HCT116 (cell line): Measurements from ENCODE around the gene MYEOV. TPM values are rescaled to one million over a fixed set of nuclear protein-coding genes. Genes with fewer than 3 reads are reported as not detected.

Experiments used
- ATAC-seq: fragments of 200-7000 bp; cut with Tn5 transposase; 2 replicates; pipeline ENCODE4 v1.9.1; 2020; ENCODE audit warnings: mild to moderate bottlenecking, moderate library complexity
- Bru-seq: library from RNA; stranded (reverse); fragments of 400-500 nt; gene quantifications from one replicate; lab custom pipeline; 2021; lab: Mats Ljungman, UMichigan
- BruChase-seq, 2 experiments: library from RNA; stranded (reverse); fragments of 400-500 nt; gene quantifications; one replicate each; lab custom pipeline; 2021; lab: Mats Ljungman, UMichigan
- BruUV-seq: library from RNA; stranded (reverse); fragments of 400-500 nt; replicated peaks from 2 replicates; lab custom pipeline; 2021; lab: Mats Ljungman, UMichigan
- CTCF ChIA-PET: fragments of 300-600 bp; sonication (Branson Sonifier 250); formaldehyde crosslinking; loops from one replicate; lab custom pipeline; 2021; ENCODE audit warnings: antibody characterized with exemption; lab: Charles Lee
- POLR2A ChIA-PET: fragments of 300-600, 350-600 bp; sonication (Branson Sonifier 250); formaldehyde crosslinking; loops from one replicate; lab custom pipeline; 2021; ENCODE audit warnings: antibody characterized with exemption; lab: Charles Lee
- RAD21 ChIA-PET, 2 experiments: fragments of 300-600 bp; sonication (Branson Sonifier 250); formaldehyde crosslinking; loops; one replicate each; lab custom pipeline; 2023; ENCODE audit warnings: low total read pairs in 2 of 2; ENCODE audit not compliant: uncharacterized antibody in 2 of 2, unreplicated experiment in 2 of 2, low non-redundant PET in 1 of 2; lab: Charles Lee
- DNase-seq: peaks from one replicate; pipeline ENCODE4 v3.0.0-alpha.2; 2010; ENCODE audit warnings: low read depth, low spot score
- H2AFZ ChIP-seq: fragments of 200-600 bp; shearing (Covaris generic), sonication (generic); 2 replicates; pipeline ENCODE4 v1.6.1; 2017; ENCODE audit warnings: low read depth, mixed run types, mixed read lengths, antibody characterized with exemption, low read length; ENCODE audit not compliant: poor library complexity, severe bottlenecking
- H3K27ac ChIP-seq: 2 replicates; pipeline ENCODE4 v1.5.1; 2012; ENCODE audit warnings: low read depth, low read length
- H3K27me3 ChIP-seq: fragments of 200-600 bp; sonication (generic); 2 replicates; pipeline ENCODE4 v1.6.1; 2016; ENCODE audit warnings: mixed run types, low read length, mixed read lengths; ENCODE audit not compliant: insufficient read depth
- H3K36me3 ChIP-seq, 2 experiments: fragments of 200-500 bp in 1 of 2; fragments of 200-600 bp in 1 of 2; sonication (Bioruptor generic) in 1 of 2; sonication (generic) in 1 of 2; 2 replicates each; pipeline versions ENCODE4 v1.5.1 to v1.6.1; 2014 to 2016; ENCODE audit warnings: low read length in 2 of 2, inconsistent platforms in 1 of 2, mixed read lengths in 1 of 2, mixed run types in 1 of 2; ENCODE audit not compliant: insufficient read depth in 2 of 2, control insufficient read depth in 1 of 2
- H3K4me1 ChIP-seq, 2 experiments: fragments of 200-600 bp in 1 of 2; sonication (generic) in 1 of 2; 2 replicates each; pipeline versions ENCODE4 v1.5.1 to v1.6.1; 2012 to 2017; ENCODE audit warnings: low read length in 2 of 2, inconsistent platforms in 1 of 2, mild to moderate bottlenecking in 1 of 2, mixed read lengths in 1 of 2, mixed run types in 1 of 2, moderate library complexity in 1 of 2; ENCODE audit not compliant: insufficient read depth in 2 of 2, control insufficient read depth in 1 of 2
- H3K4me2 ChIP-seq: fragments of 200-600 bp; sonication (generic); 2 replicates; pipeline ENCODE4 v1.6.1; 2017; ENCODE audit warnings: mixed run types, low read length, mixed read lengths
- H3K4me3 ChIP-seq, 2 experiments: fragments of 200-600 bp in 1 of 2; sonication (generic) in 1 of 2; replicated peaks in 1 of 2; 2 replicates each; pipeline ENCODE4 v1.5.1; 2011 to 2016; ENCODE audit warnings: low read length in 2 of 2, control low read depth in 1 of 2, low read depth in 1 of 2, mild to moderate bottlenecking in 1 of 2, mixed read lengths in 1 of 2, mixed run types in 1 of 2
- H3K79me2 ChIP-seq: fragments of 200-600 bp; sonication (generic); 2 replicates; pipeline ENCODE4 v1.6.1; 2017; ENCODE audit warnings: mild to moderate bottlenecking, mixed run types, low read length, moderate library complexity, mixed read lengths; ENCODE audit not compliant: insufficient read depth
- H3K9ac ChIP-seq: fragments of 200-600 bp; sonication (generic); 2 replicates; pipeline ENCODE4 v1.6.1; 2016; ENCODE audit warnings: low read length, mixed read lengths
- H3K9me2 ChIP-seq: fragments of 200-600 bp; sonication (generic), shearing (Covaris generic); 2 replicates; pipeline ENCODE4 v1.6.1; 2017; ENCODE audit warnings: mixed run types, mild to moderate bottlenecking, moderate library complexity; ENCODE audit not compliant: insufficient read depth
- H3K9me3 ChIP-seq, 2 experiments: fragments of 200-500 bp in 1 of 2; fragments of 200-600 bp in 1 of 2; sonication (Bioruptor generic) in 1 of 2; sonication (generic) in 1 of 2; 2 replicates each; pipeline ENCODE4 v1.6.1; 2014 to 2017; ENCODE audit warnings: low read length in 2 of 2, mixed read lengths in 2 of 2, inconsistent platforms in 1 of 2, low read depth in 1 of 2, mild to moderate bottlenecking in 1 of 2, mixed run types in 1 of 2, moderate library complexity in 1 of 2; ENCODE audit not compliant: control insufficient read depth in 1 of 2, insufficient read depth in 1 of 2
- H4K20me1 ChIP-seq: fragments of 200-600 bp; sonication (generic), shearing (Covaris generic); 2 replicates; pipeline ENCODE4 v1.6.1; 2017; ENCODE audit warnings: mixed run types, mild to moderate bottlenecking, moderate library complexity; ENCODE audit not compliant: insufficient read depth
- ATF3 ChIP-seq: IDR thresholded peaks from 2 replicates; pipeline ENCODE4 v1.6.1; 2012
- CBX3 ChIP-seq: IDR thresholded peaks from 2 replicates; pipeline ENCODE4 v1.6.1; 2012; ENCODE audit warnings: low read depth
- CEBPB ChIP-seq: IDR thresholded peaks from 2 replicates; pipeline ENCODE4 v1.6.1; 2012; ENCODE audit warnings: low read depth
- CTCF ChIP-seq, 3 experiments: fragments of 200-600 bp in 1 of 3; sonication (generic) in 1 of 3; IDR thresholded peaks in 2 of 3; conservative IDR thresholded peaks in 1 of 3; 2 replicates each; pipeline ENCODE4 v1.5.1; 2012 to 2017; ENCODE audit warnings: low read depth in 2 of 3, low read length in 2 of 3, antibody characterized with exemption in 1 of 3, borderline replicate concordance in 1 of 3, control low read depth in 1 of 3, mild to moderate bottlenecking in 1 of 3, mixed read lengths in 1 of 3, mixed run types in 1 of 3, moderate library complexity in 1 of 3; ENCODE audit not compliant: insufficient read depth in 1 of 3
- EZH2 ChIP-seq: fragments of 200-600 bp; sonication (generic); IDR thresholded peaks from 2 replicates; pipeline ENCODE4 v1.6.1; 2017; ENCODE audit warnings: antibody characterized with exemption, mixed run types
- FOSL1 ChIP-seq: IDR thresholded peaks from 2 replicates; pipeline ENCODE4 v1.6.1; 2012; ENCODE audit warnings: low read depth
- JUND ChIP-seq: IDR thresholded peaks from 2 replicates; pipeline ENCODE4 v1.6.1; 2012
- POLR2AphosphoS5 ChIP-seq: IDR thresholded peaks from 2 replicates; pipeline ENCODE4 v1.6.1; 2011; ENCODE audit warnings: mild to moderate bottlenecking, low read depth, low read length, moderate library complexity
- REST ChIP-seq: IDR thresholded peaks from 2 replicates; pipeline ENCODE4 v1.6.1; 2012; ENCODE audit warnings: low read depth
- ZBTB33 ChIP-seq: IDR thresholded peaks from 2 replicates; pipeline ENCODE4 v1.6.1; 2011; ENCODE audit warnings: mild to moderate bottlenecking, low read length, moderate library complexity; ENCODE audit not compliant: insufficient replicate concordance; ENCODE audit errors: extremely low read depth
- intact Hi-C: fragments of 100-400 bp; cut with micrococcal nuclease; formaldehyde crosslinking; loops from 2 replicates; pipeline ENCODE4 v1.10.0; 2022
- long read RNA-seq: library from polyadenylated mRNA; unstranded; transcript quantifications from one replicate; pipeline ENCODE4 v2.0.0, GENCODE V29; 2021; ENCODE audit not compliant: unreplicated experiment
- polyA plus RNA-seq: library from polyadenylated mRNA; unstranded; fragments of >200 nt; gene quantifications from 2 replicates; pipeline ENCODE4 v1.2.1, GENCODE V29; 2012; ENCODE audit warnings: missing spikeins
- total RNA-seq: library from RNA; stranded (reverse); gene quantifications from one replicate; pipeline ENCODE4 v1.2.1, GENCODE V29; 2021; ENCODE audit not compliant: unreplicated experiment

MYEOV gene
- total RNA-seq = 135 TPM
- 123 and 126 TPM in 2 replicates for polyA plus RNA-seq
- Bru-seq, nascent RNA = percentile 98 among the genes with signal in this experiment
- percentile 96 among the genes with signal in this experiment for BruChase-seq, experiment 1, labeled RNA remaining after a 6-hour chase
- percentile 99 among the genes with signal in this experiment for BruChase-seq, experiment 2, labeled RNA remaining after a 2-hour chase
- long read RNA-seq, transcript MYEOV-209 (3 exons, 569 nt) = minor isoform, 10 of 294 reads
- long read RNA-seq, transcript MYEOV-205 (2 exons, 2,468 nt) = major isoform, 55 of 294 reads
- long read RNA-seq, transcript MYEOV-201 (3 exons, 2,287 nt) = minor isoform, 39 of 294 reads
- long read RNA-seq, transcript MYEOV-202 (3 exons, 1,996 nt) = minor isoform, 53 of 294 reads
- long read RNA-seq, partial matches to known transcripts = 38 of 294 reads
- long read RNA-seq, other reads (novel, unspliced or antisense) = 85 of 294 reads

GRCh38 chr11:69293819-69294505, at the start of gene MYEOV:
MYEOV (plus strand) TSS chr11:69294155; CDS start chr11:69295355, 1,200 bp downstream.
- Histone ChIP-seq H3K4me1 (peaks cover 40 to 57% of the 10 kb centered on the region in 2 experiments), H3K36me3 (peaks cover 0 to 10% of the 10 kb centered on the region in 2 experiments; a peak in 1 of 4 replicates), H3K4me2 (peak within 1 kb of the TSS; percentile 95), H3K9ac (peak within 1 kb of the TSS; percentile 98), H3K9me2 (no peaks in the 10 kb centered on the region), H3K4me3 (peak within 1 kb of the TSS; percentile 94 to 97), H3K27me3 (no peaks in the 10 kb centered on the region), H3K79me2 (peaks cover 47% of the 10 kb centered on the region), H2AFZ (no peak within 1 kb of the TSS), H3K27ac (peak within 1 kb of the TSS; percentile 99), H4K20me1 (no peaks in the 10 kb centered on the region), H3K9me3 (no peaks in the 10 kb centered on the region)
- DNase-seq (peak; percentile 88), ATAC-seq (peak; percentile 66)
- no TSS peak for BruUV-seq
- CTCF ChIA-PET = interaction anchor here (1.1 to 2.4 kb wide), 9 partner anchors 163 to 390 kb away, joined by 3 to 22 read pairs (median 4); partner anchors contain the start of gene LTO1
- POLR2A ChIA-PET = interaction anchor here (0.6 to 3.1 kb wide), 15 partner anchors 8 to 363 kb away, joined by 3 to 16 read pairs (median 4); partner anchors contain the start of gene CCND1
- TF ChIP-seq POLR2AphosphoS5 = peak; percentile 99
- TF ChIP-seq ATF3 = no peak
- TF ChIP-seq ZBTB33 = peak; percentile 14
- TF ChIP-seq FOSL1 = no peak
- no peak for TF ChIP-seq CBX3
- TF ChIP-seq JUND = no peak
- TF ChIP-seq CTCF (IDR thresholded peaks at IDR 0.05 in 2 of 3, conservative IDR thresholded peaks at IDR 0.05 in 1 of 3; ENCODE audit: borderline replicate concordance in 1 of 3, insufficient read depth in 1 of 3, low read depth in 2 of 3, low read length in 2 of 3) = no peak
- no peak for TF ChIP-seq REST
- TF ChIP-seq EZH2 = no peak
- no peak for TF ChIP-seq CEBPB
- RAD21 ChIA-PET = interaction anchor here (0.6 to 2.2 kb wide), 12 partner anchors 59 to 386 kb away, joined by 3 to 9 read pairs (median 5); partner anchors contain the start of gene CCND1 (in 1 of the 2)
- intact Hi-C loops = loop anchor here (1.0 to 10.0 kb wide), 3 partner anchors 157 to 381 kb away; partner anchors contain the start of genes CCND1 and LTO1
